Mucosa of rectum (tissue), 2 donors: ENCODE measurements around the gene HDAC8.
"Not testable (repeated sequence)": the region's sequence is repeated elsewhere in the genome, so short reads cannot be mapped to it uniquely, and the experiment has no call there.

Source experiments
- H3K27ac ChIP-seq, 2 donors: one replicate each; pipeline ENCODE4 v1.7.0; 2013; ENCODE audit warnings: inconsistent platforms in 2 of 2, low read depth in 2 of 2, low read length in 2 of 2
- H3K27me3 ChIP-seq, 2 donors: one replicate each; pipeline ENCODE4 v1.7.0; 2013; ENCODE audit warnings: low read length in 2 of 2; ENCODE audit not compliant: control insufficient read depth in 2 of 2, insufficient read depth in 2 of 2
- H3K36me3 ChIP-seq, 2 donors: one replicate each; pipeline ENCODE4 v1.7.0; 2013; ENCODE audit warnings: low read length in 2 of 2; ENCODE audit not compliant: control insufficient read depth in 2 of 2, insufficient read depth in 2 of 2
- H3K4me1 ChIP-seq, 2 donors: one replicate each; pipeline ENCODE4 v1.7.0; 2013; ENCODE audit warnings: low read length in 2 of 2, mild to moderate bottlenecking in 1 of 2; ENCODE audit not compliant: control insufficient read depth in 2 of 2, insufficient read depth in 2 of 2
- H3K4me3 ChIP-seq, 2 donors: one replicate each; pipeline ENCODE4 v1.7.0; 2013; ENCODE audit warnings: low read length in 2 of 2
- H3K9ac ChIP-seq, 2 donors: one replicate each; pipeline ENCODE4 v1.7.0; 2013; ENCODE audit warnings: low read length in 2 of 2, low read depth in 1 of 2, mild to moderate bottlenecking in 1 of 2
- H3K9me3 ChIP-seq, 2 donors: one replicate each; pipeline ENCODE4 v1.7.0; 2013; ENCODE audit warnings: low read length in 2 of 2; ENCODE audit not compliant: control insufficient read depth in 2 of 2
- donor health status: healthy.
- donor health status: Normal muscosa, but diverticular disease.

Gene HDAC8

GRCh38 chrX:72539822-72540221 is 32.8 kb downstream of the HDAC8 start:
- Histone ChIP-seq H3K27me3 (peaks cover 2 to 3% of the 10 kb centered on the region in 2 donors), H3K36me3 (no peaks in the 10 kb centered on the region), H3K9ac (no peak overlapping the region), H3K4me1 (no peaks in the 10 kb centered on the region), H3K27ac (no peak overlapping the region), H3K9me3 (no peaks in the 10 kb centered on the region), H3K4me3 (no peak overlapping the region)

DNA sequence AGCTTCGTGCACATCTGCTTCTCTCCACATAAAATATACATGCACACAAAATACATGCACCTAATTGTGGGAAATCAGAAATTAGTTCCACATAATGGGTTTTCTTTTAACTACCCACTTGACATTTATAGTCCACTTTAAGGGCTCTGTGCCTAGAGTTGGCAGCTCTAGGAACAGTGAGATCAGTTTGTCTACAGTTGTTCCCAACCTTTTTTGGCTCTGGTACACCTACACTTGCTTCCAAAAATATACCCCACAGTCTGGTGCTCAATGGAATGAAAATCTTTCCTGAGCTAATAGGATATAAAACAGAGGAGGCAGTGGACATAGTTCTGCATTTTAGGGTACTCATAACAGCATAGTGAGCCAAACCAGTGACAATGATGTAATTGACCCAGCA is 36.1 kb downstream of the HDAC8 start:
- Histone ChIP-seq H3K27me3 (peaks cover 0 to 3% of the 10 kb centered on the region in 2 donors), H3K9ac (no peak overlapping the region), H3K27ac (no peak overlapping the region), H3K9me3 (no peaks in the 10 kb centered on the region), H3K36me3 (no peaks in the 10 kb centered on the region), H3K4me3 (no peak overlapping the region), H3K4me1 (no peaks in the 10 kb centered on the region)

DNA sequence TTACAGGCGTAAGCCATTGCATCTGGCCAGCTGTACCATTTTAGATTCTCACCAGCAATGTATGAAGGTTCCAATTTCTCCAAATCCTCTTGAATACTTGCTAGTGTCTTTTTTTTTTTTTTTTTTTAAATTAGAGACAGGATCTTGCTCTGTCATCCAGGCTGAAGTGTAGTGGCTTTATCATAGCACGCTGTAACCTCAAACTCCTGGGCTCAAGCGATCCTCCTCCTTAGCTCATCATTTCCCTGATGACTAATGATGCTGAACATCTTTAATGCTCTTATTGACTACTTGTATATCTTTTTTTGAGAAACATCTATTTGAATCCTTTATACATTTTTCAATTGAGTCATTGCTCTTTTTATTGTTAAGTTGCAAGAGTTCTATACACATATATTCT is 40.3 kb downstream of the HDAC8 start:
- Histone ChIP-seq H3K36me3 (no peaks in the 10 kb centered on the region), H3K9ac (no peak overlapping the region), H3K9me3 (no peaks in the 10 kb centered on the region), H3K27me3 (peaks cover 0 to 8% of the 10 kb centered on the region in 2 donors), H3K4me3 (no peak overlapping the region), H3K4me1 (no peaks in the 10 kb centered on the region), H3K27ac (no peak overlapping the region)

- H3K4me1 ChIP-seq, result no peaks in the 10 kb centered on the region
- H3K4me3 ChIP-seq, result no peak overlapping the region
- no peaks in the 10 kb centered on the region for H3K36me3 ChIP-seq
- no peaks in the 10 kb centered on the region for H3K9me3 ChIP-seq
- no peak overlapping the region for H3K27ac ChIP-seq
- H3K9ac ChIP-seq, result no peak overlapping the region
- peaks cover 0 to 5% of the 10 kb centered on the region in 2 donors for H3K27me3 ChIP-seq
Observed at GRCh38 chrX:72526534-72527508, 45.8 kb downstream of the HDAC8 start.

- no peaks in the 10 kb centered on the region for H3K27me3 ChIP-seq
- H3K36me3 ChIP-seq, result no peaks in the 10 kb centered on the region
- no peak overlapping the region for H3K4me3 ChIP-seq
- no peaks in the 10 kb centered on the region for H3K9me3 ChIP-seq
- H3K9ac ChIP-seq, result no peak overlapping the region
- H3K27ac ChIP-seq, result no peak overlapping the region
- H3K4me1 ChIP-seq, result no peaks in the 10 kb centered on the region
Observed at GRCh38 chrX:72498782-72499181, 73.9 kb downstream of the HDAC8 start.

DNA sequence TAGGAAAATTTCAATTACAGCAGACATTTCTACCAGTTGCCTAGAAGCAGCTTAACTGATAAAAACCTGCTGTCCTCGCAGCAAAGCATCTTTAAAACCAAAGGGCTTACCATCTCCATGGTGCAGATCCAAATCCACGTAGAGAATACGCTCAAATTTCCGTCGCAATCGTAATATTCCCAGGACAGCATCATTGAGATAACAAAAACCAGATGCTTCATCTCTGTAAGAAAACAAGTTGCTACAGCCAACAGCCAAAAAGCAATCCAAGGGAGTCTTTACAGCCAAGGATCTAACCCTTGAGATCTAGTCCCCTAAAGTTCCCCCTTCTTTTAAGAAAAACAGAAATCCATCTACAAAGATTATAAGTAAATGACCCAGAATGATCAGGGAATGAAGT is 77.6 kb downstream of the HDAC8 start:
- Histone ChIP-seq H3K9ac (no peak overlapping the region), H3K9me3 (no peaks in the 10 kb centered on the region), H3K27ac (no peak overlapping the region), H3K27me3 (no peaks in the 10 kb centered on the region), H3K4me3 (no peak overlapping the region), H3K4me1 (no peaks in the 10 kb centered on the region), H3K36me3 (no peaks in the 10 kb centered on the region)

GRCh38 chrX:72492499-72492898 is 80.1 kb downstream of the HDAC8 start:
- Histone ChIP-seq H3K36me3 (peaks cover 0 to 9% of the 10 kb centered on the region in 2 donors), H3K4me3 (no peak overlapping the region), H3K9ac (no peak overlapping the region), H3K9me3 (no peaks in the 10 kb centered on the region), H3K27ac (no peak overlapping the region), H3K27me3 (no peaks in the 10 kb centered on the region), H3K4me1 (no peaks in the 10 kb centered on the region)

GRCh38 chrX:72490221-72490620 is 82.4 kb downstream of the HDAC8 start:
- H3K36me3 ChIP-seq, result peaks cover 0 to 12% of the 10 kb centered on the region in 2 donors
- not testable (repeated sequence) for H3K27ac ChIP-seq, H3K9ac ChIP-seq, H3K27me3 ChIP-seq, H3K4me3 ChIP-seq, H3K9me3 ChIP-seq, H3K4me1 ChIP-seq

DNA sequence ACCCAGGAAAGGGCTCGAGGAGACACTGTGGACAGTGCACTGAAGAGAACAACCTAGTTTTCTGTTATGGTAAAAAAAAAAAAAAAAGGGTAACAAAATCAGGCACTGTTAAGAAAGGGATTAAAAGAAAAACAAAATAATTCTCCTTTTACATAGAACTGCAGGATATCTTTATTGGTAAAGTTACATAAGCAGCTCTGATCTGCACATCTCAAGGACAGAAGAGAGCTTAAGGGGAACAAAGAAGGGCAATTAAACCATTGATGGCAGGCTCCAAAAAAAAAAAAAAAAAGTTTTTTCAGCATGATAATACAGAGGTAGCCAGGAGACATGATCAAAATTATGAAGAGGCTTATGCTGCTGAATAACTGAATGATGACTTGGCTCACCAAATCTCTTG is 85.0 kb downstream of the HDAC8 start:
- Histone ChIP-seq H3K4me3 (no peak overlapping the region), H3K27me3 (peaks cover 0 to 3% of the 10 kb centered on the region in 2 donors), H3K27ac (no peak overlapping the region), H3K36me3 (peaks cover 0 to 17% of the 10 kb centered on the region in 2 donors), H3K9me3 (no peaks in the 10 kb centered on the region), H3K9ac (no peak overlapping the region), H3K4me1 (no peaks in the 10 kb centered on the region)

GRCh38 chrX:72479324-72480274 is 93.0 kb downstream of the HDAC8 start:
- Histone ChIP-seq H3K4me3 (no peak overlapping the region), H3K27ac (no peak overlapping the region), H3K4me1 (peaks cover 3 to 5% of the 10 kb centered on the region in 2 donors), H3K9ac (no peak overlapping the region), H3K9me3 (no peaks in the 10 kb centered on the region), H3K27me3 (peaks cover 0 to 2% of the 10 kb centered on the region in 2 donors), H3K36me3 (peaks cover 0 to 10% of the 10 kb centered on the region in 2 donors)
